Esophagus squamous epithelium (tissue), 5 donors: ENCODE results near the gene RSAD2. TPM values are rescaled to one million over a fixed set of nuclear protein-coding genes. Genes with fewer than 3 reads are reported as not detected.

Experiments
- DNase-seq: peaks from one replicate; lab custom pipeline; 2025; lab: John Stamatoyannopoulos, UW
- H3K27ac ChIP-seq, 4 donors: fragments of 200-600 bp; sonication (generic); one replicate each; pipeline ENCODE4 v1.5.1; 2016 to 2019; ENCODE audit warnings: mild to moderate bottlenecking in 1 of 4
- H3K27me3 ChIP-seq, 4 donors: fragments of 200-600 bp; sonication (generic); 1 replicate in 3 of 4; 2 replicates in 1 of 4; pipeline versions ENCODE4 v1.5.1 to v1.6.0; 2017 to 2021; ENCODE audit warnings: antibody characterized with exemption in 1 of 4
- H3K36me3 ChIP-seq, 3 donors: fragments of 200-600 bp; sonication (generic); one replicate each; pipeline ENCODE4 v1.5.1; 2016 to 2019
- H3K4me1 ChIP-seq, 3 donors: fragments of 200-600 bp; sonication (generic); one replicate each; pipeline ENCODE4 v1.5.1; 2017 to 2019
- H3K4me3 ChIP-seq, 4 donors: fragments of 200-600 bp; sonication (generic); 1 replicate in 3 of 4; 2 replicates in 1 of 4; pipeline ENCODE4 v1.5.1; 2016 to 2019; ENCODE audit warnings: mild to moderate bottlenecking in 2 of 4, moderate library complexity in 1 of 4
- H3K9me3 ChIP-seq, 3 donors: fragments of 200-600 bp; sonication (generic); one replicate each; pipeline ENCODE4 v1.5.1; 2016 to 2019
- CTCF ChIP-seq, 6 experiments: fragments of 450-650 bp in 4 of 6; fragments of 200-600 bp in 2 of 6; sonication (generic) in 2 of 6; IDR thresholded peaks; one replicate each; pipeline ENCODE4 v1.5.1; 2016 to 2019; ENCODE audit warnings: antibody characterized with exemption in 6 of 6, mild to moderate bottlenecking in 4 of 6, moderate library complexity in 4 of 6
- POLR2A ChIP-seq, 4 donors: fragments of 450-650 bp; IDR thresholded peaks; one replicate each; pipeline ENCODE4 v1.6.1; 2017; ENCODE audit warnings: antibody characterized with exemption in 4 of 4, mild to moderate bottlenecking in 4 of 4, moderate library complexity in 3 of 4
- WGBS, 2 donors: methylation state at CpG; one replicate each; pipeline ENCODE4 v1.1.5; 2018; 5-methylcytosine and 5-hydroxymethylcytosine counted together
- intact Hi-C: fragments of 100-400 bp; cut with DNase I; formaldehyde crosslinking; loops from one replicate; pipeline ENCODE4 v1.15.0; 2022
- total RNA-seq, 4 donors: library from RNA; depleted of rRNA; stranded (reverse); fragments of >200 nt; gene quantifications; one replicate each; pipeline ENCODE4 v1.1.0, GENCODE V29; 2016
- donor health status: DM: yes; HTN: yes; CAD: no.

The RSAD2 gene
- total RNA-seq, 4 donors from 2014 or later = 0.15 to 4.3 (median 0.66) TPM

- peak within 1 kb of the TSS; percentile 55 to 83 (median 78) for H3K27ac ChIP-seq
- peak within 1 kb of the TSS; percentile 55 to 89 (median 78) for H3K4me3 ChIP-seq
- H3K27me3 ChIP-seq = peaks cover 0 to 5% (median 0%) of the 10 kb centered on the region in 4 donors
- intact Hi-C loops = loop anchor here (10.0 kb wide), 1 partner anchor 118 kb away; no protein-coding TSS in a partner anchor
- no peak for DNase-seq
- peaks cover 0 to 45% (median 3%) of the 10 kb centered on the region in 3 donors for H3K4me1 ChIP-seq
- TF ChIP-seq POLR2A (IDR thresholded peaks at IDR 0.05) (peak in 1 of 4 donors; percentile 24), CTCF (IDR thresholded peaks at IDR 0.05) (peak in 5 of 6 experiments; percentile 32 to 64 (median 41))
- WGBS, 2 donors = 25 to 50% methylated on average over 7 to 8 of the region's 90 CpGs
- no peaks in the 10 kb centered on the region for H3K36me3 ChIP-seq
- no peaks in the 10 kb centered on the region for H3K9me3 ChIP-seq
Observed at GRCh38 chr2:6917071-6917760, 39.6 kb downstream of the RSAD2 start, which contains the start of gene RNF144A. Gene RNF144A, plus strand, starts transcription at chr2:6917412. Its CDS starts 79,515 bp downstream, at chr2:6996927.

DNA sequence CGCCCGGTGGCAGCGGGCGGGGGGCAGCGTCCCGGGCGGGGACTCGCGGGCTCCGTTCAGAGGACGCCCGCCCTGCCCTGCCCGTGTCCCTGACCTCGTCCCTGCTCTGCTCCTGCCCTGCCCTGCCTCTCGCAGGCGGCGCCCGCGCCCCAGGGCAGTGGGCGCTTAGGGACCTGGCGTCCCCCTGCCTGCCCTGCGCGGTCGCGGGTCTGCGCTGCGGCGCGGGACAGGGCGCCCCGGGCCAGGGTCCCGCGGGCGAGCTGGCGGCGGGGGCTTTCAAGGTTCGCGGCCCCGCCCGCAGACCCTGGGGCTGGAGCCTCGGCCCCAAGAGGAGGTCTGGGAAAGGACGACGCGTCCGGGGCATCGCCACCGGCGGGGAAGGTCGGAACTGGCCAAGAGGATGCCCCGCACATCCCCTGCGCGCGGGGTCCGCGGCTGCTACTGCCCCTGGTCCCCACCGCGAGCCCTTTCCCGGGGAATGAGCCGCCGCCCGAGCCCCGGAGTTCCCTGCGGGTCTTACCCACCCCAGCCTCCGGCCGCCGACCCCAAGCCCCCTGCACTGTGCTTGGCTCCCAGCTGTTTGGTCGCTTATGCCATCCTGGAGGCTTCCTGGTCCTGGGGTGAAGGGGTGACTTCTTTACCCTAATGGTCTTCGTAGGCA lies 40.3 kb downstream of the RSAD2 start:
- WGBS, 2 donors = 0 to 17% methylated on average over 1 of the region's 68 CpGs
- Histone ChIP-seq H3K27me3 (peaks cover 0 to under 1% (median 0%) of the 10 kb centered on the region in 4 donors), H3K4me1 (peaks cover 0 to 51% (median 3%) of the 10 kb centered on the region in 3 donors), H3K36me3 (no peaks in the 10 kb centered on the region), H3K9me3 (no peaks in the 10 kb centered on the region), H3K27ac (peak overlapping the region; percentile 55 to 83 (median 78)), H3K4me3 (peak overlapping the region; percentile 55 to 89 (median 78))
- TF ChIP-seq CTCF (IDR thresholded peaks at IDR 0.05) = no peak
- TF ChIP-seq POLR2A (IDR thresholded peaks at IDR 0.05) = no peak
- intact Hi-C loops = loop anchor here (10.0 kb wide), 1 partner anchor 117 kb away; no protein-coding TSS in a partner anchor
- DNase-seq = no peak

DNA sequence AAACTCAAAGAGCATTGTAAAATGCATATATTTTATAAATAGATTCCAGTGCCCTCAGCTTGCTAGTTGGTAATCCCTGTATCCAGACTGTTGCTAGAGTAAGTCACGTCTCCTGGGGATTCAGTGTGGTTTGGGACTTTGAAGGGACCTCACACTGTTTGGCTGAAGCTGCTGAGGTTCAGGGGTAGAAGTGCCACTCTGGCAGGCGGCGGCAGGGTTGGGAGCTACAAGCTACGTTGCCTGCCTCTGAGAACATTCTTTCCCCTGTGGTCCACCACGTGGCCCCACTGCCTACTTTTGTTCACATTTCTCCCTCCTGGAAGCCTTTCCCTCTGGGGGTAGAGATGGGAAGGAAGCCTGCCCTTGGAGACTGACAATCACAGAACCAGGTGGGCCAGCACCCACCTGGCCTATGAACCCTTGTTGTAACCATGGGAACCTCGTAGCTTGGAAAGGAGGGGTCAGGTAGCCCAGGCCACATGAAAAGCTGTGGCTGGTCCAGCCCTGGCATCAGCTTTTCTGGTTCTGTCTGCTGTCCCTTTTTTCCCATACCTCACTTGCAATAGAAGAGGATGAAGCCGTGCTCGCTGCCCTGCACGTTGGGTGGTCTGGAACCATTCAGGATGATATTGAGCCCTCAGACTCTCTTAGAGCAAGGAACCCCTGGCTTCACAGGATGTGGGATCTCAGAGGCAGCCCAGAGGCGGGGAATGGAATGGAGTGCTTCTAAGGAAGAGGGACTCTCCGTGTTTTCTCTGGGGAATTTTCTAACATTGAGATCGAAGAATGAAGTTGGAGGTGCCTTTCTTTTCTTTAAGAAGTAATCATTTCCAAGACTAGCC lies 42.5 kb downstream of the RSAD2 start:
- Histone ChIP-seq H3K9me3 (no peaks in the 10 kb centered on the region), H3K4me3 (no peak overlapping the region), H3K27me3 (no peaks in the 10 kb centered on the region), H3K4me1 (peaks cover 0 to 54% (median 3%) of the 10 kb centered on the region in 3 donors), H3K36me3 (no peaks in the 10 kb centered on the region), H3K27ac (no peak overlapping the region)
- intact Hi-C loops = loop anchor here (10.0 kb wide), 1 partner anchor 115 kb away; no protein-coding TSS in a partner anchor
- no peak for TF ChIP-seq POLR2A (IDR thresholded peaks at IDR 0.05)
- no peak for TF ChIP-seq CTCF (IDR thresholded peaks at IDR 0.05)
- no peak for DNase-seq
- WGBS, 2 donors = 74 to 78% methylated on average over 8 to 10 of the region's 12 CpGs

- no peaks in the 10 kb centered on the region for H3K9me3 ChIP-seq
- H3K27ac ChIP-seq = no peak overlapping the region
- H3K4me1 ChIP-seq = peaks cover 0 to 53% (median 3%) of the 10 kb centered on the region in 3 donors
- 66 to 74% methylated on average over 4 of the region's 4 CpGs for whole genome bisulfite sequencing, 2 donors
- no peak for DNase-seq
- no peaks in the 10 kb centered on the region for H3K27me3 ChIP-seq
- no peaks in the 10 kb centered on the region for H3K36me3 ChIP-seq
- no peak overlapping the region for H3K4me3 ChIP-seq
- intact Hi-C loops = no loop called here
- TF ChIP-seq CTCF (IDR thresholded peaks at IDR 0.05) (no peak), POLR2A (IDR thresholded peaks at IDR 0.05) (no peak)
Observed at GRCh38 chr2:6920743-6921064, 43.1 kb downstream of the RSAD2 start.
